Measurements from ENCODE around the gene ULK4.

DNA sequence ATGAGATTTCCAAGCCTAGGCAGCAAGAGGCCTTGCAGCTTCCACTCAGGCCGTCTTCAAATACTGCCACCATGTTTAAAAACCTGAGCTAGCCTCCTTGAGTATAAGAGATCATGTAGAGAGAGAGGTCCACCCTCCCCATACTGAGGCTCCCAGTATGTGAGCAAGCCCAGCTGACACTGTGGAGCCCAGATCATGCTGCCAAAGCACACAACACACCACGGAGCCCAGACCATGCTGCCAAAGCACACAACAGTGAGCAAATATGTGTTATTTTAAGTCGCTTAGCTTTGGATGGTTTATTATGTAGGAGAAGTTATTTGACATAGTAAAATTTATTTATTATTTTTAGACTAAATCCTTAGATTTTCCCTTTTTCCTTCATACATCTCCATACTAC is 428.9 kb downstream of the ULK4 start:
- TF ChIP-seq, protein P1, sequence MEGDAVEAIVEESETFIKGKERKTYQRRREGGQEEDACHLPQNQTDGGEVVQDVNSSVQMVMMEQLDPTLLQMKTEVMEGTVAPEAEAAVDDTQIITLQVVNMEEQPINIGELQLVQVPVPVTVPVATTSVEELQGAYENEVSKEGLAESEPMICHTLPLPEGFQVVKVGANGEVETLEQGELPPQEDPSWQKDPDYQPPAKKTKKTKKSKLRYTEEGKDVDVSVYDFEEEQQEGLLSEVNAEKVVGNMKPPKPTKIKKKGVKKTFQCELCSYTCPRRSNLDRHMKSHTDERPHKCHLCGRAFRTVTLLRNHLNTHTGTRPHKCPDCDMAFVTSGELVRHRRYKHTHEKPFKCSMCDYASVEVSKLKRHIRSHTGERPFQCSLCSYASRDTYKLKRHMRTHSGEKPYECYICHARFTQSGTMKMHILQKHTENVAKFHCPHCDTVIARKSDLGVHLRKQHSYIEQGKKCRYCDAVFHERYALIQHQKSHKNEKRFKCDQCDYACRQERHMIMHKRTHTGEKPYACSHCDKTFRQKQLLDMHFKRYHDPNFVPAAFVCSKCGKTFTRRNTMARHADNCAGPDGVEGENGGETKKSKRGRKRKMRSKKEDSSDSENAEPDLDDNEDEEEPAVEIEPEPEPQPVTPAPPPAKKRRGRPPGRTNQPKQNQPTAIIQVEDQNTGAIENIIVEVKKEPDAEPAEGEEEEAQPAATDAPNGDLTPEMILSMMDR (IDR thresholded peaks at IDR 0.05): no peak
- no peak for TF ChIP-seq TAF1 (IDR thresholded peaks at IDR 0.05; ENCODE audit: borderline replicate concordance, low read depth, low read length)
